Measurements from ENCODE around the gene DOCK9.

The DOCK9 gene

DNA sequence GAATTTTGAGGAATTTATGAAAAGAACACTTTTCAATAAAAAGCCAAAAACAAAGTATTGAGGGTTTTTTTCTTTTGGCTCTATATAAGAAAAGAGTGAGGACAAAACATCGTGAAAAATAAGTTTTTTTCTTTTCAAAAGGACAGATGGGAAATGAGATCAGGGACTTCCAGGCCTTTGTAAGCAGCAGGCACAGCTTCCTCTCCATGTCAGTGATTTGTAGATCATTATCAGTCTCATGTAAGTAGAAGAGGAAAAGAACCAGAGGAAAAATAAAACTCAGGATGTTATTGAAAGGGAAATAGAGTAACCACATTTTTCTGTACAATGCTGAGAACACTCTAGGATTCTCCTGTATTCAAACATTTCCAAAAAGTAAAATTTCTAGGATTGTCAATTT is 29.9 kb downstream of the DOCK9 start:
- TF ChIP-seq, protein P1, sequence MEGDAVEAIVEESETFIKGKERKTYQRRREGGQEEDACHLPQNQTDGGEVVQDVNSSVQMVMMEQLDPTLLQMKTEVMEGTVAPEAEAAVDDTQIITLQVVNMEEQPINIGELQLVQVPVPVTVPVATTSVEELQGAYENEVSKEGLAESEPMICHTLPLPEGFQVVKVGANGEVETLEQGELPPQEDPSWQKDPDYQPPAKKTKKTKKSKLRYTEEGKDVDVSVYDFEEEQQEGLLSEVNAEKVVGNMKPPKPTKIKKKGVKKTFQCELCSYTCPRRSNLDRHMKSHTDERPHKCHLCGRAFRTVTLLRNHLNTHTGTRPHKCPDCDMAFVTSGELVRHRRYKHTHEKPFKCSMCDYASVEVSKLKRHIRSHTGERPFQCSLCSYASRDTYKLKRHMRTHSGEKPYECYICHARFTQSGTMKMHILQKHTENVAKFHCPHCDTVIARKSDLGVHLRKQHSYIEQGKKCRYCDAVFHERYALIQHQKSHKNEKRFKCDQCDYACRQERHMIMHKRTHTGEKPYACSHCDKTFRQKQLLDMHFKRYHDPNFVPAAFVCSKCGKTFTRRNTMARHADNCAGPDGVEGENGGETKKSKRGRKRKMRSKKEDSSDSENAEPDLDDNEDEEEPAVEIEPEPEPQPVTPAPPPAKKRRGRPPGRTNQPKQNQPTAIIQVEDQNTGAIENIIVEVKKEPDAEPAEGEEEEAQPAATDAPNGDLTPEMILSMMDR (IDR thresholded peaks at IDR 0.05; ENCODE audit: low read depth, low read length), result no peak
- no peak for DNase-seq (ENCODE audit: extremely low read depth, low read depth)

DNA sequence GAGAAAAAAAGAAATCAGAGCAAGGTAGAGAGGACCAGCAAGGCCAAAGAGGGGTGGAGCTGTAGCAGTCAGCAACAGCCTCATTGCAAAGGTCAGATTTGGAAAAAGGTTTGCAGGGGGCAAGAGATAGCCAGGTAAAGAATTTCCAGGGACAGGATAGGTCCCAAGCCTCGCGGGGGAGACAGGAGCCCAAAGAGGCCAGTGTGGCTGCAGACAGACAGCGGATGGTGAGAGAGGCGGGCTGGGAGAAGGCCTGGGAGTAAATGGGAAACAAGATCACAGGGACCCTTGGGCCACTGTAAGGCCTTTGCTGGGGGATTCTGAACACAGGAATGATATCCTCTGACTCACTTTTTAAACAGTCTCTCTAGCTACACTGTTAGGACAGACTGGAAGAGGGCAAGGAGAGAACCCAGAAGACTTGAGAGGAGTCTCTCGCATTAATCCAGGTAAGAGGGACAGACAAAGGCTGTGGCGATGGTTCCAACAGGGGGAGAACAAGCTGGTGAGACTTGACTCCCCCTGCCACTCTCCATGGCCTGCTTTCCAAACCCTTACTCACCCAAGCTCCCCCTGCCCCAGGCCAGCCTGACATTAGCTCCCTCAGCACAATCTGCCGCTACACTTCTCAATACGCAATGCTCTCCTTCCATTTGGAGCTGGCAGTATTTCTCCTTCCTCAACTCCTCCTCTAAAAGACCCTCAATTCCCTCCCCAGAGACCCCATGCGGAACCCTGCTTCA is 31.8 kb downstream of the DOCK9 start:
- TF ChIP-seq, protein P1 (IDR thresholded peaks at IDR 0.05; ENCODE audit: low read depth, low read length), result no peak
- DNase-seq (ENCODE audit: extremely low read depth, low read depth), result no peak

DNA sequence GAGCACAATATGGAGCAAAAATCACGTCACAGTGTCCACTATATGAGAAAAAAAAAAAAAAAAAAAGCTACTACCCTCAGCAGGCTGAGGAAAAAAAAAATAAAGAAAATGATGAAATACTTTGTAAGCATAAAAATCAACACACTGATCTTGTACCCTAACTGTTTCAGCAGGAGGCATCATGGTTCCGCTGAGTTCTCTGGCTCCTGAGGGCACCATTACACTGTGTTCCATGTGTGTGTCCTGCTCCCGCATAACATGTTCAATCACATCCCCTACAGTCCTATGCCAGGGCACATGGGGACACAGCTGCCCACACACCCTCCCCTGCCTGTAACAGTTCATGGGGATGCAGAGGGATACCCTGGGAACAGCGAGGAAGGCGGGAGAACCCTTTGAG is 33.5 kb downstream of the DOCK9 start:
- no peak for DNase-seq (ENCODE audit: extremely low read depth, low read depth)
- TF ChIP-seq, protein P1 (IDR thresholded peaks at IDR 0.05; ENCODE audit: low read depth, low read length), result no peak

DNA sequence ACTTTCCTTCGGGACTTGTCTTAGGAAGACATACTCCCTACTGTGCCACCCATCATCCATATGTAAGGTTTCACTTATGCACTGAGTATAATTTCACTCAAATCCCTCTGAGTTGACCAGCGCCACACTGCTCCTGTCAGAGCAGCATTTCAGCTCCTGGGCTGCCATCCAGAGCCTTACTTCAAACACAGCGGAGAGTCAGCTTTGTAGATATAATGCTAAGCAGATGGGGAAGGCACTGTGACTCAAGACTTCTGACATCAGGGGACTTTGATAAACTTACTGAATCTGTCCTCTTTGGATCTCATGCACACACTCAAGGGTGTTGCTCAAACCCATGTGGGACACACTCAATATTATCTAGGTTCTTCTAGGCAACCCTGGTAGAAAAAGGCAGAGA is 34.9 kb downstream of the DOCK9 start:
- TF ChIP-seq, protein P1 (IDR thresholded peaks at IDR 0.05; ENCODE audit: low read depth, low read length), result no peak
- DNase-seq (ENCODE audit: extremely low read depth, low read depth), result no peak

DNA sequence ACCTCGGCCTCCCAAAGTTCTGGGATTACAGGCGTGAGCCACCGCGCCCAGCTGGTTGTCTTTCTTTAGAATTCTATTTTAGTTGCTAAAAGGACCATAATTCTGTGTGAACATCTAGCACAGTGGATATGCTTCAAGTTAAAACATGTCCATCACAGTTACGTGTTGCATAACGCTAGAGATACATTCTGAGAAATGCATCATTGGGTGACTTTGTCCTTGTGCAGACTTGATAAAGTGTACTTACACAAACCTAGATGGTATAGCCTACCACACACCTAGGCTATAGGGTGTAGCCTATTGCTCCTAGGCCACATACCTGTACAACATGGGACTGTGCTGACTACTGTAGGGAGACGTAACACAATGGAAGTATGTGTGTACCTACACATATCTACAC is 35.4 kb downstream of the DOCK9 start:
- no peak for DNase-seq (ENCODE audit: extremely low read depth, low read depth)
- TF ChIP-seq, protein P1 (IDR thresholded peaks at IDR 0.05; ENCODE audit: low read depth, low read length), result no peak

DNA sequence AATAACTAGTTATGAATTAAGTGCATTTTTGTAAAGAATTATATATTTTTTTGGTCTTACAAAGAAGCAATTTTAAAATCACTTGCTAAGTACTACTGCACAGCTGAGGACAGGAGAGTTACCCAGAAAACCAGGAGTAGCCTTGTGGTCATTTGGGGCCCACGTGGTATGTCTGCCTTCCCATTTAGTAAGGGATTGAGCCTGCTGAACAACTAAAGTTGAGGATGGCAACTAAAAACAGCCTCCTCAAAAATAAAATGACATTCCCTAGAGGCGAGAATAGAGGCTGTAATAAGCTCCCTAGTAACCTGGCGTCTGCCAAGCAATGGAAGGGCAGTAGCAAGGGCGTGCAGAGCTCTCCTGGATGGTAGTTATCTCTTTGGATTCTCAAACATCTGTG is 36.3 kb downstream of the DOCK9 start:
- DNase-seq (ENCODE audit: extremely low read depth, low read depth), result no peak
- TF ChIP-seq, protein P1 (IDR thresholded peaks at IDR 0.05; ENCODE audit: low read depth, low read length), result no peak

DNA sequence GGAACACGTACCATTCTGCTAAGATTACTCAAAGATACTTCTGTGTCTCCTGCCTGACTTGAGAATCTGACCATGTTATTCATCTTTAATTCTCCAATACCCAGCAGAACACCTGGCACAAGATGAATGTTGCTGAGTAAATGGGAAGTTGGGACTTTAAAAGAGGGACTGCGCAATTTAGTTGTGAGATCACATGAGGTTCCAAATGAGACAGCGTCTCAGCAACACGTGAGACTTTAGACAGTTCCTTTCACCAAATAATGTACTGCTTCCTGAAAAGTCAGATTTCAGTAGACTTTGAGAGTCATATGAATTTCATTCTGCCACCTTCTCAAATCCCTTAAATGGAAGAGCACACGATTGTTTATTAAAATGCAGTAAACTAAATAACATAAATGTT is 36.7 kb downstream of the DOCK9 start:
- DNase-seq (ENCODE audit: extremely low read depth, low read depth), result no peak
- TF ChIP-seq, protein P1 (IDR thresholded peaks at IDR 0.05; ENCODE audit: low read depth, low read length), result no peak

All from AG09319 (cell line).